CD4-positive, alpha-beta T cell treated with Interleukin-17A for 4 hours (primary cell): ENCODE results near the gene CBR3.

ENCODE experiments used
- DNase-seq: peaks from one replicate; pipeline ENCODE4 v3.0.0-alpha.2; 2020; ENCODE audit warnings: mixed read lengths

CBR3 gene

GRCh38 chr21:36186506-36187399 lies 51.9 kb downstream of the CBR3 start:
- no peak for DNase-seq

GRCh38 chr21:36188081-36188681 lies 53.3 kb downstream of the CBR3 start:
- DNase-seq, result no peak

- no peak for DNase-seq
These were observed 54.1 kb downstream of the CBR3 start for GRCh38 chr21:36188937-36189336.

GRCh38 chr21:36190736-36191135 lies 55.9 kb downstream of the CBR3 start:
- DNase-seq, result no peak

GRCh38 chr21:36193200-36193599 lies 58.3 kb downstream of the CBR3 start:
- DNase-seq, result no peak

- DNase-seq, result no peak
These were observed 59.1 kb downstream of the CBR3 start for GRCh38 chr21:36194024-36194423.

- DNase-seq, result no peak
These were observed 60.7 kb downstream of the CBR3 start for GRCh38 chr21:36195613-36196012.
